Fibroblast of skin of back (primary cell): ENCODE data around the gene ZFHX3.

Experiments used
- DNase-seq: peaks from one replicate; pipeline ENCODE4 v3.0.0-alpha.2; 2013

Gene ZFHX3

GRCh38 chr16:73068541-73069401 lies 20.8 kb upstream of the ZFHX3 start:
- peak; percentile 99 for DNase-seq

GRCh38 chr16:73067671-73068540 lies 20.0 kb upstream of the ZFHX3 start:
- DNase-seq = no peak

- peak; percentile 73 for DNase-seq
These were observed 19.2 kb upstream of the ZFHX3 start for GRCh38 chr16:73066927-73067670.

- DNase-seq = no peak
These were observed 18.5 kb upstream of the ZFHX3 start for GRCh38 chr16:73066331-73066926.

- DNase-seq = no peak
These were observed 17.9 kb upstream of the ZFHX3 start for GRCh38 chr16:73065632-73066330.

GRCh38 chr16:73064994-73065545 lies 17.1 kb upstream of the ZFHX3 start:
- DNase-seq = no peak

- peak; percentile 89 for DNase-seq
These were observed 16.5 kb upstream of the ZFHX3 start for GRCh38 chr16:73064212-73064993.

- DNase-seq = no peak
These were observed 15.9 kb upstream of the ZFHX3 start for GRCh38 chr16:73063854-73064211.

GRCh38 chr16:73062743-73063733 lies 15.1 kb upstream of the ZFHX3 start:
- peak; percentile 60 for DNase-seq

GRCh38 chr16:73062001-73062616 lies 14.2 kb upstream of the ZFHX3 start:
- no peak for DNase-seq

GRCh38 chr16:73060892-73061490 lies 13.1 kb upstream of the ZFHX3 start:
- DNase-seq = no peak

- no peak for DNase-seq
These were observed 12.1 kb upstream of the ZFHX3 start for GRCh38 chr16:73059779-73060615.

- DNase-seq = peak; percentile 62
These were observed 10.9 kb upstream of the ZFHX3 start for GRCh38 chr16:73058616-73059409.

- peak; percentile 62 for DNase-seq
These were observed 10.3 kb upstream of the ZFHX3 start for GRCh38 chr16:73058221-73058615.

GRCh38 chr16:73057291-73058210 lies 9.6 kb upstream of the ZFHX3 start:
- DNase-seq = peak; percentile 44

GRCh38 chr16:73056921-73057290 lies 9.0 kb upstream of the ZFHX3 start:
- DNase-seq = no peak
